ENCODE measurements around the gene ZBTB49. TPM values are rescaled to one million over a fixed set of nuclear protein-coding genes. Genes with fewer than 3 reads are reported as not detected.

The ZBTB49 gene
- total and polyA plus RNA-seq, 2 donors (not counting 3 experiments of a cell fraction or from before 2014, with no cell fraction given), result 3.8 to 5.8 TPM

- Histone ChIP-seq H3K79me2 (ENCODE audit: control insufficient read depth, insufficient read depth, low read length) (no peaks in the 10 kb centered on the region), H2AFZ (ENCODE audit: low read depth, low read length) (no peak overlapping the region), H3K27me3 (ENCODE audit: control insufficient read depth in 2 of 2, insufficient read depth in 2 of 2, low read length in 2 of 2) (peaks cover 0 to 3% of the 10 kb centered on the region in 2 experiments), H3K9ac (replicated peaks; ENCODE audit: extremely low read depth, insufficient read depth, low read length) (no peak overlapping the region), H3K9me1 (replicated peaks; ENCODE audit: control insufficient read depth, extremely low read depth, insufficient read depth, low read length) (no peaks in the 10 kb centered on the region), H3K36me3 (ENCODE audit: control insufficient read depth in 2 of 2, extremely low read depth in 1 of 2, insufficient read depth in 2 of 2, low read length in 2 of 2) (no peaks in the 10 kb centered on the region), H4K20me1 (replicated peaks; ENCODE audit: control insufficient read depth, extremely low read depth, insufficient read depth, low read length) (no peaks in the 10 kb centered on the region), H3K4me1 (ENCODE audit: control insufficient read depth, extremely low read depth, insufficient read depth, low read length) (no peaks in the 10 kb centered on the region), H3K9me3 (replicated peaks; ENCODE audit: control insufficient read depth, insufficient read depth, low read length) (no peaks in the 10 kb centered on the region), H3K4me3 (replicated peaks in 1 of 3; ENCODE audit: insufficient read depth in 1 of 3, low read depth in 1 of 3, low read length in 3 of 3) (no peak overlapping the region), H3K27ac (ENCODE audit: insufficient read depth, low read depth, low read length) (no peak overlapping the region), H3K4me2 (ENCODE audit: insufficient read depth, low read length) (no peak overlapping the region)
- ChIA-PET POLR2A (interaction anchor here (0.8 kb wide), 1 partner anchor 75 kb away, joined by 3 read pairs; no protein-coding TSS in a partner anchor), CTCF (interaction anchor here (1.0 to 7.1 kb wide), 8 partner anchors 10 to 152 kb away, joined by 4 to 89 read pairs (median 6); partner anchors contain the start of gene TMEM128)
- FAIRE-seq (peak; percentile 62), DNase-seq (ENCODE audit: low read depth, low spot score) (peak; percentile 52)
- peak; percentile 66 to 87 for TF ChIP-seq CTCF (IDR thresholded peaks at IDR 0.05; ENCODE audit: extremely low read depth in 1 of 2, insufficient read depth in 1 of 2, low read depth in 1 of 2, low read length in 2 of 2)
- no peak for TF ChIP-seq EZH2 (IDR thresholded peaks at IDR 0.05; ENCODE audit: borderline replicate concordance, low read depth, low read length, severe bottlenecking)
- intact Hi-C loops (cut with micrococcal nuclease) (loop anchor here (1.0 to 2.0 kb wide), 3 partner anchors 44 to 83 kb away; partner anchors contain the start of genes LYAR and ZBTB49), dilution Hi-C loops (cut with MboI; ENCODE audit: extremely low pct_ligation_motif_present, low sequenced_read_pairs) (no loop called here)
- no TSS peak for BruUV-seq (replicated peaks)
Observed at GRCh38 chr4:4334798-4335520, 44.9 kb downstream of the ZBTB49 start.

Data from endothelial cell of umbilical vein (primary cell).